CD14-positive monocyte (primary cell): ENCODE data around the gene JCHAIN. TPM values are rescaled to one million over a fixed set of nuclear protein-coding genes. Genes with fewer than 3 reads are reported as not detected.

Experiments used
- DNase-seq, 3 donors: peaks; one replicate each; pipeline ENCODE4 v3.0.0-alpha.2; 2011 to 2022
- H2AFZ ChIP-seq: 2 replicates; pipeline ENCODE4 v1.6.0; 2012; ENCODE audit warnings: mild to moderate bottlenecking, low read depth, low read length, inconsistent platforms; ENCODE audit not compliant: insufficient read depth, poor library complexity, severe bottlenecking
- H3K27ac ChIP-seq, 2 donors: 1 replicate in 1 of 2; 2 replicates in 1 of 2; pipeline ENCODE4 v1.5.1; 2012 to 2013; ENCODE audit warnings: low read length in 2 of 2, control low read depth in 1 of 2, inconsistent platforms in 1 of 2, low read depth in 1 of 2, mild to moderate bottlenecking in 1 of 2
- H3K27me3 ChIP-seq, 2 donors: one replicate each; pipeline versions ENCODE4 v1.6.0 to v1.6.1; 2011 to 2013; ENCODE audit warnings: low read length in 2 of 2; ENCODE audit not compliant: control insufficient read depth in 2 of 2, insufficient read depth in 2 of 2
- H3K36me3 ChIP-seq, 2 donors: replicated peaks in 1 of 2; 1 replicate in 1 of 2; 2 replicates in 1 of 2; pipeline versions ENCODE4 v1.5.1 to v1.6.1; 2012 to 2013; ENCODE audit warnings: low read length in 2 of 2, control low read depth in 1 of 2, inconsistent platforms in 1 of 2, mild to moderate bottlenecking in 1 of 2; ENCODE audit not compliant: insufficient read depth in 2 of 2, control insufficient read depth in 1 of 2
- H3K4me1 ChIP-seq, 2 donors: 1 replicate in 1 of 2; 2 replicates in 1 of 2; pipeline versions ENCODE4 v1.5.1 to v1.6.1; 2012 to 2013; ENCODE audit warnings: low read length in 2 of 2, control low read depth in 1 of 2, inconsistent platforms in 1 of 2, mild to moderate bottlenecking in 1 of 2, moderate library complexity in 1 of 2; ENCODE audit not compliant: insufficient read depth in 2 of 2, control insufficient read depth in 1 of 2
- H3K4me2 ChIP-seq: replicated peaks from 2 replicates; pipeline ENCODE3; 2012; ENCODE audit warnings: low read length, moderate library complexity, mild to moderate bottlenecking; ENCODE audit not compliant: poor library complexity, severe bottlenecking; ENCODE audit errors: extremely low read depth
- H3K4me3 ChIP-seq, 3 experiments: fragments of 200-600 bp in 1 of 3; sonication (generic) in 1 of 3; replicated peaks in 1 of 3; 1 replicate in 2 of 3; 2 replicates in 1 of 3; pipeline ENCODE4 v1.5.1; 2011 to 2013; ENCODE audit warnings: low read length in 3 of 3, mild to moderate bottlenecking in 3 of 3, control low read depth in 2 of 3, low read depth in 2 of 3, inconsistent platforms in 1 of 3, moderate library complexity in 1 of 3
- H3K79me2 ChIP-seq: 2 replicates; pipeline ENCODE4 v1.6.0; 2012; ENCODE audit warnings: mild to moderate bottlenecking, control low read depth, inconsistent platforms, low read length, moderate library complexity; ENCODE audit not compliant: insufficient read depth
- H3K9ac ChIP-seq: 2 replicates; pipeline ENCODE4 v1.6.0; 2017; ENCODE audit warnings: low read length, mild to moderate bottlenecking; ENCODE audit not compliant: insufficient read depth, poor library complexity, severe bottlenecking
- H3K9me3 ChIP-seq, 2 donors: replicated peaks in 1 of 2; 1 replicate in 1 of 2; 2 replicates in 1 of 2; pipeline versions ENCODE4 v1.5.1 to v1.6.1; 2012 to 2013; ENCODE audit warnings: low read length in 2 of 2, control low read depth in 1 of 2; ENCODE audit not compliant: control insufficient read depth in 1 of 2, insufficient read depth in 1 of 2
- H4K20me1 ChIP-seq: 2 replicates; pipeline ENCODE4 v1.6.0; 2012; ENCODE audit warnings: mild to moderate bottlenecking, low read length, control low read depth, moderate library complexity; ENCODE audit not compliant: insufficient read depth
- H3K27ac Mint-ChIP-seq, 7 donors: one replicate each; pipeline ENCODE4 v1.8.0; 2020; ENCODE audit warnings: mild to moderate bottlenecking in 7 of 7, mixed read lengths in 7 of 7, moderate library complexity in 6 of 7, inconsistent platforms in 2 of 7
- H3K27me3 Mint-ChIP-seq, 3 donors: one replicate each; pipeline ENCODE4 v1.8.0; 2021 to 2022; ENCODE audit warnings: low read depth in 3 of 3, mild to moderate bottlenecking in 3 of 3, mixed read lengths in 3 of 3, moderate library complexity in 3 of 3, inconsistent platforms in 1 of 3
- H3K36me3 Mint-ChIP-seq, 2 donors: one replicate each; pipeline ENCODE4 v1.8.0; 2020; ENCODE audit warnings: mixed read lengths in 2 of 2, inconsistent platforms in 1 of 2, mild to moderate bottlenecking in 1 of 2
- H3K4me1 Mint-ChIP-seq: one replicate; pipeline ENCODE4 v1.8.0; 2020; ENCODE audit warnings: mild to moderate bottlenecking, mixed read lengths
- H3K4me3 Mint-ChIP-seq, 2 donors: one replicate each; pipeline ENCODE4 v1.8.0; 2020; ENCODE audit warnings: mild to moderate bottlenecking in 2 of 2, mixed read lengths in 2 of 2, moderate library complexity in 1 of 2
- H3K9me3 Mint-ChIP-seq, 7 donors: one replicate each; pipeline ENCODE4 v1.8.0; 2020 to 2022; ENCODE audit warnings: mixed read lengths in 7 of 7, mild to moderate bottlenecking in 6 of 7, moderate library complexity in 6 of 7, inconsistent platforms in 2 of 7
- WGBS: methylation state at CpG from one replicate; pipeline ENCODE4 v1.1.5; 2013; ENCODE audit warnings: missing lambda C conversion rate; ENCODE audit not compliant: insufficient coverage; 5-methylcytosine and 5-hydroxymethylcytosine counted together
- intact Hi-C, 2 donors: fragments of 100-400 bp; cut with micrococcal nuclease; formaldehyde crosslinking; loops; one replicate each; pipeline versions ENCODE4 v1.15.0 to v1.15.1; 2023
- polyA plus RNA-seq, 3 donors: library from polyadenylated mRNA; depleted of rRNA in 1 of 3; unstranded in 2 of 3; stranded (reverse) in 1 of 3; fragments of 300-500 nt in 2 of 3; fragments of >200 nt in 1 of 3; fragmentation: Illumina TruSeq in 2 of 3; gene quantifications; 1 replicate in 2 of 3; 2 replicates in 1 of 3; pipeline ENCODE4 v1.2.3, GENCODE V29; 2012 to 2021
- TF ChIP-seq, protein P1 (sequence below): fragments of 200-600 bp; IDR thresholded peaks from one replicate; pipeline ENCODE4 v1.8.0; 2022; ENCODE audit warnings: antibody characterized with exemption, mild to moderate bottlenecking

The JCHAIN gene
- polyA plus RNA-seq, 3 donors, result 0.41 to 6.0 (median 1.9) TPM

DNA sequence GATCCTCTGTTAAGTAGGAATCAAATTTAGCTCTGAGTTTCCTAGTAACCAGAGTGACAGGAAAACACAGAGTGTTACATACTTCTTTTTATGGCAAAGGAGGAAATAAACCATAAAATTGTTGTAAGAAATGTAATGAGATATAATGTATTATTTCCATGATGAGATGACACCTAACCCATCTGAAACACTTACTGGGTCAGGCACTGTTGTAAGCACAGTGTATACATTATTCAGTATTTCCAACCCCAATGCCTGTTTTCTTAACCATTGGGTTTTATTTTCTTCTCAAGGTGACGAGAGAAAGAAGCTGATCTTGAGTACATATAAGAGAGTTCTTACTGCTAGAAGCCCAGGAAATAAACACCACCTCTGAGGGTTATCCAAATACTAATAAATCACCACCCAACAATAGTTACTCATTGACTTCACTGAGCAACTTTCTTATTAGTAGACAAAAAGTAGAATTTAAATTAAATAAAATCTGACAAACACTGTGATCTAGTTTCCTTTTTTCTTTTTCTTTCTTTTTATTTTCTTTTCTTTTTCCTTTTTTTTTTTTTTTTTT is 42.0 kb downstream of the JCHAIN start:
- DNase-seq, result no peak
- Histone ChIP-seq H4K20me1 (no peaks in the 10 kb centered on the region), H3K9me3 (no peaks in the 10 kb centered on the region), H2AFZ (no peak overlapping the region), H3K79me2 (no peaks in the 10 kb centered on the region), H3K4me2 (no peak overlapping the region), H3K27ac (no peak overlapping the region), H3K9ac (no peak overlapping the region), H3K4me1 (no peaks in the 10 kb centered on the region), H3K4me3 (no peak overlapping the region), H3K36me3 (no peaks in the 10 kb centered on the region), H3K27me3 (no peaks in the 10 kb centered on the region)
- no peak overlapping the region for H3K27ac Mint-ChIP-seq
- H3K36me3 Mint-ChIP-seq, result no peaks in the 10 kb centered on the region
- peaks cover 0 to under 1% (median 0%) of the 10 kb centered on the region in 7 donors for H3K9me3 Mint-ChIP-seq
- no peak overlapping the region for H3K4me3 Mint-ChIP-seq
- no peaks in the 10 kb centered on the region for H3K27me3 Mint-ChIP-seq
- intact Hi-C loops, result no loop called here
- TF ChIP-seq, protein P1, sequence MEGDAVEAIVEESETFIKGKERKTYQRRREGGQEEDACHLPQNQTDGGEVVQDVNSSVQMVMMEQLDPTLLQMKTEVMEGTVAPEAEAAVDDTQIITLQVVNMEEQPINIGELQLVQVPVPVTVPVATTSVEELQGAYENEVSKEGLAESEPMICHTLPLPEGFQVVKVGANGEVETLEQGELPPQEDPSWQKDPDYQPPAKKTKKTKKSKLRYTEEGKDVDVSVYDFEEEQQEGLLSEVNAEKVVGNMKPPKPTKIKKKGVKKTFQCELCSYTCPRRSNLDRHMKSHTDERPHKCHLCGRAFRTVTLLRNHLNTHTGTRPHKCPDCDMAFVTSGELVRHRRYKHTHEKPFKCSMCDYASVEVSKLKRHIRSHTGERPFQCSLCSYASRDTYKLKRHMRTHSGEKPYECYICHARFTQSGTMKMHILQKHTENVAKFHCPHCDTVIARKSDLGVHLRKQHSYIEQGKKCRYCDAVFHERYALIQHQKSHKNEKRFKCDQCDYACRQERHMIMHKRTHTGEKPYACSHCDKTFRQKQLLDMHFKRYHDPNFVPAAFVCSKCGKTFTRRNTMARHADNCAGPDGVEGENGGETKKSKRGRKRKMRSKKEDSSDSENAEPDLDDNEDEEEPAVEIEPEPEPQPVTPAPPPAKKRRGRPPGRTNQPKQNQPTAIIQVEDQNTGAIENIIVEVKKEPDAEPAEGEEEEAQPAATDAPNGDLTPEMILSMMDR, result no peak
- WGBS, result no CpG with 5 or more reads among the region's 1 CpG
- no peaks in the 10 kb centered on the region for H3K4me1 Mint-ChIP-seq

DNA sequence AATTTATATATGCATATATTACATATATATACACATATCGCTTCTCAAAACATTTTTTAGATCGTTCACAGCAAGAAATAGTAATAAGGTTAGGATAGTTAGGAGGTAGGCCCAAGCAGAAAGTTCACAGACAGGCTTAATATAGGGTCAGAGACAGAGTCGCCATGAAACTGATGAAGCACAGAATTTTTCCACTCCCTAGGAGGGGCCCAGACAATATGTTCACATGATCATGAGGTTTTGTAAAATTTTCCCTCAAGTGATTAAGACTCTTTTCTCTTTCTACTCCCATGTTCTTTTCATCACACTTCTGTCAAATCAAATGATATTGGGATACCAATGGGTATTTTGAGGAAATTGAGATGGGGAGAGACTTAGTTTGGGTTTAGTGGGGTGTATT is 43.0 kb downstream of the JCHAIN start:
- no peaks in the 10 kb centered on the region for H3K27me3 ChIP-seq
- WGBS, result no CpG with 5 or more reads among the region's 3 CpGs
- no peaks in the 10 kb centered on the region for H3K9me3 ChIP-seq
- TF ChIP-seq, protein P1, result no peak
- Mint-ChIP-seq H3K27me3 (no peaks in the 10 kb centered on the region), H3K4me1 (no peaks in the 10 kb centered on the region), H3K27ac (no peak overlapping the region), H3K9me3 (peaks cover 0 to 9% (median 4%) of the 10 kb centered on the region in 7 donors), H3K36me3 (no peaks in the 10 kb centered on the region), H3K4me3 (no peak overlapping the region)
- H3K4me1 ChIP-seq, result no peaks in the 10 kb centered on the region
- intact Hi-C loops, result no loop called here
- H3K79me2 ChIP-seq, result no peaks in the 10 kb centered on the region
- no peaks in the 10 kb centered on the region for H4K20me1 ChIP-seq
- no peak overlapping the region for H3K4me3 ChIP-seq
- DNase-seq, result no peak
- no peak overlapping the region for H3K9ac ChIP-seq
- no peaks in the 10 kb centered on the region for H3K36me3 ChIP-seq
- no peak overlapping the region for H3K27ac ChIP-seq
- no peak overlapping the region for H2AFZ ChIP-seq
- H3K4me2 ChIP-seq, result no peak overlapping the region
